ENCODE results near the gene SMARCC2.

DNA sequence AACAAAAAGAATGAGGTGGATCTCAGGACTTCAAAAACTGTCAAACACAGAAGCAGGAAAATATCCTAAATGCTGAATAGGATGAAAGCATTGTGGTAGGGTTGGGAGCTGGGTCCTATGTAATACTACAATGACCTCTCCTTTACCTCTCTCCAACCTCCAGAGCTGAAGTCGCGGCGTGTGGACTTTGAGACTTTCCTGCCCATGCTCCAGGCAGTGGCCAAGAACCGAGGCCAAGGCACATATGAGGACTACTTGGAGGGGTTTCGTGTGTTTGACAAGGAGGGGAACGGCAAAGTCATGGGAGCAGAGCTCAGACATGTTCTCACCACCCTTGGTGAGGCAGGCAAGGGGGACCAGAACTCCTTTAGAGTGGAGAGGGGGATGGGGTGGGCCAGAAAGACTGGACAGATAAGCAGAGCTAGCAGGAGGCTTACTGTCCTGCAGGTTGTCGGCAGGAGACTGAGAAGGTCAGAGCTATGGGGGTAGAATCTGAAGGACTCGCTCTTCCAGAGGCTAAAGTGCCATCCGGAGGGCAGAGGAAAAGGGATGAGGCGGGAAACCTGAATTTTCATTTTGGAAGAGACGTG lies 33.9 kb downstream of the SMARCC2 start:
- TF ChIP-seq, protein P1, sequence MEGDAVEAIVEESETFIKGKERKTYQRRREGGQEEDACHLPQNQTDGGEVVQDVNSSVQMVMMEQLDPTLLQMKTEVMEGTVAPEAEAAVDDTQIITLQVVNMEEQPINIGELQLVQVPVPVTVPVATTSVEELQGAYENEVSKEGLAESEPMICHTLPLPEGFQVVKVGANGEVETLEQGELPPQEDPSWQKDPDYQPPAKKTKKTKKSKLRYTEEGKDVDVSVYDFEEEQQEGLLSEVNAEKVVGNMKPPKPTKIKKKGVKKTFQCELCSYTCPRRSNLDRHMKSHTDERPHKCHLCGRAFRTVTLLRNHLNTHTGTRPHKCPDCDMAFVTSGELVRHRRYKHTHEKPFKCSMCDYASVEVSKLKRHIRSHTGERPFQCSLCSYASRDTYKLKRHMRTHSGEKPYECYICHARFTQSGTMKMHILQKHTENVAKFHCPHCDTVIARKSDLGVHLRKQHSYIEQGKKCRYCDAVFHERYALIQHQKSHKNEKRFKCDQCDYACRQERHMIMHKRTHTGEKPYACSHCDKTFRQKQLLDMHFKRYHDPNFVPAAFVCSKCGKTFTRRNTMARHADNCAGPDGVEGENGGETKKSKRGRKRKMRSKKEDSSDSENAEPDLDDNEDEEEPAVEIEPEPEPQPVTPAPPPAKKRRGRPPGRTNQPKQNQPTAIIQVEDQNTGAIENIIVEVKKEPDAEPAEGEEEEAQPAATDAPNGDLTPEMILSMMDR (IDR thresholded peaks at IDR 0.05) = no peak
- no peak for TF ChIP-seq POLR2A (IDR thresholded peaks at IDR 0.05)

All from ovary (tissue), 3 donors.